GM18505 (cell line): ENCODE measurements around the gene RERE.

Source experiments
- ATAC-seq: cut with Tn5 transposase; IDR thresholded peaks from one replicate; pipeline ENCODE4 v1.9.1; 2021; ENCODE audit not compliant: unreplicated experiment
- POLR2A ChIP-seq: IDR thresholded peaks from 4 replicates; pipeline ENCODE4 v1.6.1; 2011; ENCODE audit warnings: borderline replicate concordance; ENCODE audit not compliant: insufficient read depth, insufficient read length; ENCODE audit errors: extremely low read depth

Gene RERE

GRCh38 chr1:8415526-8416278 lies 401.7 kb downstream of the RERE start:
- ATAC-seq: no peak
- TF ChIP-seq POLR2A: no peak

- TF ChIP-seq POLR2A: no peak
- ATAC-seq: no peak
These were observed 405.1 kb downstream of the RERE start for GRCh38 chr1:8412183-8412831.

- no peak for TF ChIP-seq POLR2A
- ATAC-seq: no peak
These were observed 405.6 kb downstream of the RERE start for GRCh38 chr1:8411803-8412182.

GRCh38 chr1:8410791-8411190 lies 406.6 kb downstream of the RERE start:
- no peak for TF ChIP-seq POLR2A
- ATAC-seq: no peak

GRCh38 chr1:8409606-8410005 lies 407.8 kb downstream of the RERE start:
- ATAC-seq: no peak
- TF ChIP-seq POLR2A: no peak

GRCh38 chr1:8409106-8409505 lies 408.3 kb downstream of the RERE start:
- no peak for TF ChIP-seq POLR2A

GRCh38 chr1:8408151-8408839 lies 409.1 kb downstream of the RERE start:
- no peak for ATAC-seq
- TF ChIP-seq POLR2A: no peak

More at GRCh38 chr1:8409106-8409505, 408.3 kb downstream of the RERE start:
- peak; percentile 47 for ATAC-seq

GRCh38 chr1:8407652-8408051 lies 409.8 kb downstream of the RERE start:
- no peak for TF ChIP-seq POLR2A

GRCh38 chr1:8406960-8407359 lies 410.5 kb downstream of the RERE start:
- no peak for ATAC-seq
- no peak for TF ChIP-seq POLR2A

More at GRCh38 chr1:8407652-8408051, 409.8 kb downstream of the RERE start:
- ATAC-seq: no peak

- no peak for TF ChIP-seq POLR2A
These were observed 411.4 kb downstream of the RERE start for GRCh38 chr1:8406011-8406410.

GRCh38 chr1:8404460-8405370 lies 412.7 kb downstream of the RERE start:
- no peak for TF ChIP-seq POLR2A
- ATAC-seq: no peak

More at GRCh38 chr1:8406011-8406410, 411.4 kb downstream of the RERE start:
- ATAC-seq: no peak

GRCh38 chr1:8402109-8402710 lies 415.2 kb downstream of the RERE start:
- TF ChIP-seq POLR2A: no peak
- no peak for ATAC-seq
